ACHN (cell line): ENCODE results near the gene GATA5.

ENCODE experiments used
- DNase-seq: peaks from one replicate; pipeline ENCODE4 v3.0.0-alpha.2; 2015
- in situ Hi-C: cut with HindIII; loops from 2 replicates; pipeline ENCODE4 v1.10.0; 2017; ENCODE audit warnings: low sequenced_read_pairs, low pct_ligation_motif_present, low pct_unique_long_range_greater_than_20kb

GATA5 gene

DNA sequence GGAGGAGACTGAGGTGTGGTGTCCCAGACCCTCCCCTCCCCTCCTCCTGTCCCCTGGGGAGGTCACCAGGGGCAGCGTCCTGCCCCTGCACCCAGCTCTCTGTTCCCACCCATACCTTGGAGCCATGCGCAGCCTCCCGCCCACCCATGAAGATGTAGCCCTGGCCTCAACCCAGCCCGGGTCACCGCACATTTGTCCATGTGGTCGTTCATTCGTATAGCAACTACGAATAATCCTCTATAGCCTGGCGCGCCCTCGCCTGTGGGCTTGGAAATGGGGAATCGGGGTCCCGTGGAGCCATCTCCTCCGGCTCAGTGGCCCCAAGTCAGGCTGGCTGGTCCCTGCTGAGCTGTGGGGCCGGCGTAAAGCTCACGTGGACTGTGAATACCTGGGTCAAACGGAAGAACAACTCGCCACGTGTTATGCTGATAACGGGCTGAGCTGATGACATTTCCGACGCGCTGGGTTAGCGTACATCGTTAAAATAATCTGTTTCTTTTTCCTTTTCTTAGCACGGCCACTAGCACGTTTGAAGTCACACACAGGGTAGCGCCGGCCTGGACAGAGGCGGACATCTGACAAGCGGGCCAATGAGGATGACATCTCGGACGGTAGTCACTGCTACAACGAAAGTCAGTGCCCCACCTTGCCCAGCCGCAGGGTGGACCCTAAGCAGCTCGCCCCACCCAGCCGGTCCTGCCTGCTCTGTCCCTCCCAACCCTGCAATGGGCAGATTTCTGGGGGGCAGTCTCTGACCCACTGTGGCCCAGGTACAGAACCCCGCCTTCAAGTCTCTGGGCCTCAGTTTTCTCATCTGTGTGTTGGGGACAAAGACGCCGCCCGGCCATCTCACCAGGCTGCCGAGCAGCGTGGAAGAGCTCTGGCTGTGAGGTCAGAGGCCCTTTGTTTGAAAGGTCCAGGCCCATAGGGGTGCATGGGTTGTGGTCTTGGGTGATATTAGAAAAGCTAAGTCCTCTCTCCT, 28.6 kb downstream of the GATA5 start:
- in situ Hi-C loops, result no loop called here
- no peak for DNase-seq

DNA sequence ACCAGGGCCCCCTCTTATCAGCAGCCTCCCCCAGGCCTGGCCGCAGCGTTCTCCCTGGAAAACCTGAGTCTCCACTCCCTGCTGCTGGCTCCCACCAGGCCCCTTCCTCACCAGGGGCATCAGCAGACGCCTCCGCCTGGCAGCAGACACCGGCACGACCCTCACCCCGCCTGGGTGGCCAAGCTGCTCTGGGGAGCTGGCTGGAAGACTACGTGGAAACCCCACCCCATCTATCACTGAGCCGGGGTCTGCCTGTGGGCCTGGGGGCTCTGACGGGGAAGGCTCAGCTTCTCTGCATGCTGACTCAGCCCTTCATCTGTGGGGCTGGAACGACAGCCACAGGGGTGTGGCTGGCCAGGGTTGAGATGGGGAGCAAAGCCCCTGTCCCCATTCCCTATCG, 29.3 kb downstream of the GATA5 start:
- in situ Hi-C loops, result no loop called here
- DNase-seq, result no peak

GRCh38 chr20:62445553-62446340, 30.0 kb downstream of the GATA5 start:
- in situ Hi-C loops, result no loop called here
- no peak for DNase-seq

DNA sequence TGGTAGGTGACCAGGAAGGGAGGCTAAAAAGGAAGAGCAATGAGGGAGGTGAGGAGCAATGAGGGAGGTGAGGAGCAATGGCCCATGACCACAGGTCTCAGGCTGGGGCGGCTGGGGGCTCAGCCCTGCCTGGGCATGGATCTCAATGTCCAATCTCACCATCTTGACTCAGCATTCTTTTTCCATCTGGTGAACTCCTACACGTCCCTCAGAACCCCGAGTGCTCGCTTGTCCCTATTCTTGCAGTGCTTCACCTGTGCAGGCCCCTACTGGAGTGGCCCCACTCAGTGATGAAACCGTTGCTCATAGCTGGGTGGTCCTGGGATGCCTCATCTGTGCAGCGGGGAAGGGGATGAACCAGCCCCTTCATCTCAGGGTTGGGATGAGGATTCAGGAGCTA, 31.5 kb downstream of the GATA5 start:
- in situ Hi-C loops, result no loop called here

DNA sequence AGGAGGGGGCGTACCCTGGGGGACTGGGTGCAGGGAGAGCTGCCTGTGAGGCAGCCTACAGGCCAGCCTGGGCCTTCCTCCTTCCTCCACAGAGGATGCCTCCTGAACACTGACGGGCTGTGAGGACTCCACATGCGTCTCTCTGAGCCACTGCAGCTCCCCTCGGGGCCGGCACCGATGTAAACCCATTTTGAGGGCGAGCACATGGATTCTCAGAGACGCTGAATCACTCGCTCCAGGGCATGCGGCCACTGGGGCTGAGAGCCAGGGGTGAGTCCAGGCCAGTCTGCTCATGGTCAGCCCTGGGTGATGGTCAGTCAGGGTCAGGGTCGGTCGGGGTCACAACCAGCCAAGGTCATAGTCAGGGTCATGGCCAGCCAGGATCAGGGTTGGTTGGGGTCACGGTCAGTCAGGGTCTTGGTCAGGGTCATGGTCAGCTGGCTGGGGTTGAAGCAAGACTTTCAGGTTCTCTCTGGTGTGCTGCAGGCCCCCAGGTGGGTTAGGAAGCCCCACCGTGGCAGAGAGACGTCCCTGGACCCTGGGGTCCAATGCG, 33.7 kb downstream of the GATA5 start:
- no peak for DNase-seq
- in situ Hi-C loops, result no loop called here

More for the DNA sequence above, 31.5 kb downstream of the GATA5 start:
- no peak for DNase-seq

GRCh38 chr20:62439218-62439617, 36.6 kb downstream of the GATA5 start:
- no peak for DNase-seq
- in situ Hi-C loops, result no loop called here

DNA sequence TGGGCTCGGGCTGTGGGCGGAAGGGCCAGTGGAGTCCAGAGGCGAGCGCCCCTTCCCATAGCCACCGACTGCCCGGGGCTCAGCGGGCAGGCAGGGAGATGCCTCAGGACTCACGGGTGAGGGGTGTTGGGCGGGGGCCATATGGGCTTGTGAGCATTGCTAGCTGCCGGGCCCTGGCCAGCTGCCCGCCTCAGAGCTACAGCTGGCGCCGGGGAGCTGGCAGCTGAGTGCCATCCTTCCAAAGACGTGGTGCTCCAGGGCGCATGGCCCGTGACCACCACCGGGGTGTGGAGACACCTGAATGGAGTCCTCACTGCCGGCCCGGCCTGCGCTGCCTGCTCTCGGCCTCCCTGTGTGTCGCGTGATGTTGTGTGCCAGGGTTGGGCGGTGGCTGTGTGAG, 37.9 kb downstream of the GATA5 start:
- in situ Hi-C loops, result no loop called here
- DNase-seq, result no peak

GRCh38 chr20:62437496-62437895, 38.3 kb downstream of the GATA5 start:
- in situ Hi-C loops, result no loop called here
- no peak for DNase-seq

- no peak for DNase-seq
- in situ Hi-C loops, result no loop called here
Observed at GRCh38 chr20:62436692-62437091, 39.1 kb downstream of the GATA5 start.

GRCh38 chr20:62433658-62434497, 41.9 kb downstream of the GATA5 start:
- in situ Hi-C loops, result no loop called here
- DNase-seq, result no peak

DNA sequence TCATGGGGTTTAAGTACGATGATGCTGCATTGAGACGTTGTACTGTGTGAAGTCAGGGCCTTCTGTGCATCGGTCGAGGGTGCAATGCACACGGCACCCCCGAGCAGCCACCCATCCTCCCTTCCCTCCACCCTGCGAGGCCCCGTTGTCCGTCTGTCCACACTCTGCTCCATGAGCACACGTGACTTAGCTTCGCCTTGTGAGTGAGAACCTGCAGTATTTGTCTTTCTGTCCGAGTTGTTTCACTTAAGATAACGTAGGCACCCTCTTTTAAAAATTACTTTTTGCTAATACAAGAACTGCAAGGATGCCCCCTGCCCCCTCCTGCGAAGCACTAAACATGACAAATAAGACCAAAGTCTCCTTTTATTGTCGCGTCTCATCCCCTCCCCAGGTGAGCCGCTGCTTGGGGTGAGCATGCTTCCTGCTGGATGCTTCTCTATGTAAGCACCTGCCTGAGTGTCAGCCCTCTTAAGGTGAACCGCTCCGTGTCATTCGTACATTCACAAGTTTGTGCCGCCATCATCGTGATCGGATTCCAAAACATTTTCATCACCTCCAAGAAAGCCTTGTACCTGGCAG, 44.8 kb downstream of the GATA5 start:
- in situ Hi-C loops, result no loop called here
- DNase-seq, result no peak

GRCh38 chr20:62430311-62430853, 45.4 kb downstream of the GATA5 start:
- in situ Hi-C loops, result no loop called here

GRCh38 chr20:62429455-62430310, 46.1 kb downstream of the GATA5 start:
- in situ Hi-C loops, result no loop called here
- DNase-seq, result no peak

More at GRCh38 chr20:62430311-62430853, 45.4 kb downstream of the GATA5 start:
- DNase-seq, result no peak

DNA sequence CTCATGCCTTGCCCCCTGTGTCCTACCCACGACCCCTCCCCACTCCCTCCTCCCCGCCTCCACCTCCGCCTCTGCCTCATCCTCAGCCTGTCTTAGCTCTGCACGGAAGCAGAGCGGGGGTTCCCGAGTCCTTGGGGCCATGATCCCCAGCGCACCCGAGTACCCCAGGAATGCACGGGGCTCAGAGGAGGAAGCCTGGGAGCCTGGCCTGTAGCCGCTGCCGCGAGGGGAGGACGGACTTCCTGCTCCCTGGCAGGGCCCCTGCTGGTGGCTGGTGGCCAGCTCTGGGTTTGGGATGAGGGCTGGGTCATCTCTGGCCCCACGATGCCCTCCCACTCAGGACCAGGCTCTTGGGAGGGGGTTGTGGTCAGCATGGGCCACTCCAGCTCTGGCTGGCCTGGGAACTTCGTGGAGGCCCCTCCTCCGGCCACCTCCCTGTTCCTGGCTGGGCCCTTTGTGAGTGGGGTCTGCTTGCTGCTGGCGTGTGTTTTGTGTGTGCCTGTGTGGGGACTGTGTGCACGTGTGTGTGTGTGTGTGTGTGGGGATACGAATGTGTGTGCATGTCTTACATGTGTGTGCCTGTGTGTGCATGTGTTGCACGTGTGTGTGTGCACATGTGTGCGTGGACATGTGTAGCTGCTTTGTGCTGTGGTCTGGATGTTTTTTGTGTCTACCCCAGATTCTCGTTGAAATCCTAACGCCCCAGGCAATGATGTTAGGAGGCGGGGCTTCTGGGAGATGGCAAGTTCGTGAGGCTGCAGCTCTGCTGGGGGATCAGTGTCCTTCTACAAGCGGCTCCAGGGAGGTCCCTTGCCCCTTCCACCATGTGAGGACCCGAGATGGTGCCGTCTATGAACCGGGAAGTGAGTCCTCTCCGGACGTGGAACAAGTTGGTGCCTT, 47.1 kb downstream of the GATA5 start:
- in situ Hi-C loops, result no loop called here
- no peak for DNase-seq

DNA sequence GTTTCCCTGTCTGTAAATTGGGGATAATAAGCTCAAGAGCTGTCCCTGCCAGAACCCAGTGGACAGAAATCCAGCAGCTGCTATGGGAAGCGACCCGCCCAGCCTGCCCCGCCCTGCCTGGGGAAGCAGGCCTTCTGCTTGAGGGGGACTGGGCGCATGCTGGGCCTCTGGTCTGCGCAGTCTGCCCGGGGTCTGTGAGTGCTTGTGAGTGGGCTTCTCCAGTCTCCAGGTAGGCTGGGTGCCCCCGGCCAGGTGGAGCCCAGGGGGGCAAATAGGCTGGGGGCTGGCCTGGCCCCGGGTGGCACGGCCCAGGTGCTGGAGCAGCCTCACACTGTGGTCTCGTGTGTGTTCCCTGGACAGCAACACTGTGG, 47.8 kb downstream of the GATA5 start:
- no peak for DNase-seq
- in situ Hi-C loops, result no loop called here
